Panc1 (cell line): ENCODE data around the gene ZSCAN25. TPM values are rescaled to one million over a fixed set of nuclear protein-coding genes. Genes with fewer than 3 reads are reported as not detected.

Experiments
- ATAC-seq: fragments of 200-7000 bp; cut with Tn5 transposase; 2 replicates; pipeline ENCODE4 v1.9.1; 2020; ENCODE audit warnings: mild to moderate bottlenecking, moderate library complexity
- BruUV-seq: library from RNA; stranded (reverse); fragments of 400-500 nt; replicated peaks from 2 replicates; lab custom pipeline; 2021; lab: Mats Ljungman, UMichigan
- CTCF ChIA-PET: fragments of 300-600 bp; sonication (Branson Sonifier 250); formaldehyde crosslinking; loops from one replicate; lab custom pipeline; 2022; ENCODE audit warnings: antibody characterized with exemption; lab: Charles Lee
- POLR2A ChIA-PET: fragments of 300-600 bp; sonication (Branson Sonifier 250); formaldehyde crosslinking; loops from one replicate; lab custom pipeline; 2022; ENCODE audit warnings: antibody characterized with exemption; lab: Charles Lee
- DNase-seq: peaks from one replicate; pipeline ENCODE4 v3.0.0-alpha.2; 2010; ENCODE audit warnings: low read depth, low spot score
- H3K27ac ChIP-seq: 2 replicates; pipeline ENCODE4 v1.5.1; 2011; ENCODE audit warnings: mild to moderate bottlenecking, low read length, inconsistent platforms
- H3K27me3 ChIP-seq: fragments of 200-500 bp; sonication (Bioruptor generic); 2 replicates; pipeline ENCODE4 v1.6.0; 2014; ENCODE audit warnings: low read length, inconsistent platforms; ENCODE audit not compliant: control insufficient read depth, insufficient read depth
- H3K36me3 ChIP-seq: fragments of 200-500 bp; sonication (Bioruptor generic); 2 replicates; pipeline ENCODE4 v1.5.1; 2014; ENCODE audit warnings: inconsistent platforms, mild to moderate bottlenecking, low read length, moderate library complexity; ENCODE audit not compliant: control insufficient read depth, insufficient read depth
- H3K4me1 ChIP-seq: 2 replicates; pipeline ENCODE4 v1.5.1; 2011; ENCODE audit warnings: inconsistent platforms, mild to moderate bottlenecking, low read length, moderate library complexity; ENCODE audit not compliant: control insufficient read depth, insufficient read depth
- H3K4me3 ChIP-seq, 2 experiments: 2 replicates each; pipeline ENCODE4 v1.5.1; 2011 to 2012; ENCODE audit warnings: low read depth in 2 of 2, low read length in 2 of 2, mild to moderate bottlenecking in 2 of 2, inconsistent platforms in 1 of 2, moderate library complexity in 1 of 2
- H3K9me3 ChIP-seq: fragments of 200-500 bp; sonication (Bioruptor generic); 2 replicates; pipeline ENCODE4 v1.5.1; 2014; ENCODE audit warnings: low read depth, mild to moderate bottlenecking, inconsistent platforms, low read length, moderate library complexity; ENCODE audit not compliant: control insufficient read depth, insufficient read depth
- POLR2AphosphoS5 ChIP-seq: IDR thresholded peaks from 2 replicates; pipeline ENCODE4 v1.6.1; 2012; ENCODE audit warnings: mild to moderate bottlenecking, low read depth, low read length, moderate library complexity
- SIN3A ChIP-seq: IDR thresholded peaks from 2 replicates; pipeline ENCODE4 v1.6.1; 2012; ENCODE audit warnings: low read depth, mild to moderate bottlenecking, low read length, moderate library complexity, borderline replicate concordance; ENCODE audit not compliant: insufficient read depth
- TCF7L2 ChIP-seq: IDR thresholded peaks from 2 replicates; pipeline ENCODE4 v1.6.1; 2011; ENCODE audit warnings: mild to moderate bottlenecking, low read depth, low read length, inconsistent platforms
- in situ Hi-C: cut with HindIII; loops from 2 replicates; pipeline ENCODE4 v1.10.0; 2016; ENCODE audit warnings: low sequenced_read_pairs, low pct_unique_long_range_greater_than_20kb
- intact Hi-C: fragments of 100-400 bp; cut with micrococcal nuclease; formaldehyde crosslinking; loops from one replicate; pipeline ENCODE4 v1.10.0; 2022; ENCODE audit not compliant: unreplicated experiment
- total RNA-seq: library from RNA; stranded (reverse); gene quantifications from one replicate; pipeline ENCODE4 v1.2.1, GENCODE V29; 2021; ENCODE audit not compliant: unreplicated experiment
- TF ChIP-seq, protein P1 (sequence below): fragments of 450-650 bp; IDR thresholded peaks from 2 replicates; pipeline ENCODE4 v1.5.1; 2017; ENCODE audit warnings: mild to moderate bottlenecking
- TF ChIP-seq, protein P2 (sequence below), 2 experiments: IDR thresholded peaks; 2 replicates each; pipeline ENCODE4 v1.6.1; 2011 to 2012; ENCODE audit warnings: low read depth in 2 of 2, control low read depth in 1 of 2, low read length in 1 of 2, mild to moderate bottlenecking in 1 of 2, moderate library complexity in 1 of 2; ENCODE audit not compliant: insufficient read depth in 1 of 2

The ZSCAN25 gene
- total RNA-seq, 1 experiment from 2014 or later, result 14.8 TPM

DNA sequence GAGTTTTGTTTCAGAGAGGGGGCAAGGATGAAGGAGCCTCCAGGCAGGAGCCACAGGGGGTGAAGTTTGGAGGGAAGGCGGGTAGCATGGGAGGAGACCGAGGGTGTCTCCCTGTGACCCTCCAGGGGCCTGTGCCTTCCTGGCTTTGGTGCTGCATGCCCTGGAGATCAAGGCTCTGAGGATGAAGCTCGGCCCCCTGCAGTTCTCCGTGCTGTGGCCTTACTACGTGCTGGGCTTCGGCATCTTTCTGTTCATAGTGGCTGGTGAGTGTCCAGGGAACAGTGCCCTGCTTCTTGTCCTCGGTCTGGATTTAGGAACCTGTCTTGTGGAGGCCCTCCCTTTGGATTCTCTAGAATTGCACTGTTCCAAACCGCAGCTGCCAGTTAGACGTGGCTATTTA, 9.2 kb upstream of the ZSCAN25 start:
- no peak overlapping the region for H3K27ac ChIP-seq
- H3K36me3 ChIP-seq, result no peaks in the 10 kb centered on the region
- no peak overlapping the region for H3K4me3 ChIP-seq
- BruUV-seq, result no TSS peak
- TF ChIP-seq, protein P1, sequence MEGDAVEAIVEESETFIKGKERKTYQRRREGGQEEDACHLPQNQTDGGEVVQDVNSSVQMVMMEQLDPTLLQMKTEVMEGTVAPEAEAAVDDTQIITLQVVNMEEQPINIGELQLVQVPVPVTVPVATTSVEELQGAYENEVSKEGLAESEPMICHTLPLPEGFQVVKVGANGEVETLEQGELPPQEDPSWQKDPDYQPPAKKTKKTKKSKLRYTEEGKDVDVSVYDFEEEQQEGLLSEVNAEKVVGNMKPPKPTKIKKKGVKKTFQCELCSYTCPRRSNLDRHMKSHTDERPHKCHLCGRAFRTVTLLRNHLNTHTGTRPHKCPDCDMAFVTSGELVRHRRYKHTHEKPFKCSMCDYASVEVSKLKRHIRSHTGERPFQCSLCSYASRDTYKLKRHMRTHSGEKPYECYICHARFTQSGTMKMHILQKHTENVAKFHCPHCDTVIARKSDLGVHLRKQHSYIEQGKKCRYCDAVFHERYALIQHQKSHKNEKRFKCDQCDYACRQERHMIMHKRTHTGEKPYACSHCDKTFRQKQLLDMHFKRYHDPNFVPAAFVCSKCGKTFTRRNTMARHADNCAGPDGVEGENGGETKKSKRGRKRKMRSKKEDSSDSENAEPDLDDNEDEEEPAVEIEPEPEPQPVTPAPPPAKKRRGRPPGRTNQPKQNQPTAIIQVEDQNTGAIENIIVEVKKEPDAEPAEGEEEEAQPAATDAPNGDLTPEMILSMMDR, result no peak
- TF ChIP-seq, protein P2, sequence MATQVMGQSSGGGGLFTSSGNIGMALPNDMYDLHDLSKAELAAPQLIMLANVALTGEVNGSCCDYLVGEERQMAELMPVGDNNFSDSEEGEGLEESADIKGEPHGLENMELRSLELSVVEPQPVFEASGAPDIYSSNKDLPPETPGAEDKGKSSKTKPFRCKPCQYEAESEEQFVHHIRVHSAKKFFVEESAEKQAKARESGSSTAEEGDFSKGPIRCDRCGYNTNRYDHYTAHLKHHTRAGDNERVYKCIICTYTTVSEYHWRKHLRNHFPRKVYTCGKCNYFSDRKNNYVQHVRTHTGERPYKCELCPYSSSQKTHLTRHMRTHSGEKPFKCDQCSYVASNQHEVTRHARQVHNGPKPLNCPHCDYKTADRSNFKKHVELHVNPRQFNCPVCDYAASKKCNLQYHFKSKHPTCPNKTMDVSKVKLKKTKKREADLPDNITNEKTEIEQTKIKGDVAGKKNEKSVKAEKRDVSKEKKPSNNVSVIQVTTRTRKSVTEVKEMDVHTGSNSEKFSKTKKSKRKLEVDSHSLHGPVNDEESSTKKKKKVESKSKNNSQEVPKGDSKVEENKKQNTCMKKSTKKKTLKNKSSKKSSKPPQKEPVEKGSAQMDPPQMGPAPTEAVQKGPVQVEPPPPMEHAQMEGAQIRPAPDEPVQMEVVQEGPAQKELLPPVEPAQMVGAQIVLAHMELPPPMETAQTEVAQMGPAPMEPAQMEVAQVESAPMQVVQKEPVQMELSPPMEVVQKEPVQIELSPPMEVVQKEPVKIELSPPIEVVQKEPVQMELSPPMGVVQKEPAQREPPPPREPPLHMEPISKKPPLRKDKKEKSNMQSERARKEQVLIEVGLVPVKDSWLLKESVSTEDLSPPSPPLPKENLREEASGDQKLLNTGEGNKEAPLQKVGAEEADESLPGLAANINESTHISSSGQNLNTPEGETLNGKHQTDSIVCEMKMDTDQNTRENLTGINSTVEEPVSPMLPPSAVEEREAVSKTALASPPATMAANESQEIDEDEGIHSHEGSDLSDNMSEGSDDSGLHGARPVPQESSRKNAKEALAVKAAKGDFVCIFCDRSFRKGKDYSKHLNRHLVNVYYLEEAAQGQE (IDR thresholded peaks at IDR 0.05; ENCODE audit: insufficient read depth in 1 of 2, low read depth in 2 of 2, low read length in 1 of 2), result no peak
- TF ChIP-seq TCF7L2 (no peak), SIN3A (no peak), POLR2AphosphoS5 (no peak)
- CTCF ChIA-PET, result no interaction called here
- ATAC-seq (0 out of 2 replicates have a peak, but pooled peaks have one; percentile 29), DNase-seq (no peak)
- H3K4me1 ChIP-seq, result no peaks in the 10 kb centered on the region
- H3K9me3 ChIP-seq, result no peaks in the 10 kb centered on the region
- POLR2A ChIA-PET, result interaction anchor here (0.6 kb wide), 1 partner anchor 26 kb away, joined by 4 read pairs; no protein-coding TSS in a partner anchor
- intact Hi-C loops (no loop called here), in situ Hi-C loops (no loop called here)
- no peaks in the 10 kb centered on the region for H3K27me3 ChIP-seq

DNA sequence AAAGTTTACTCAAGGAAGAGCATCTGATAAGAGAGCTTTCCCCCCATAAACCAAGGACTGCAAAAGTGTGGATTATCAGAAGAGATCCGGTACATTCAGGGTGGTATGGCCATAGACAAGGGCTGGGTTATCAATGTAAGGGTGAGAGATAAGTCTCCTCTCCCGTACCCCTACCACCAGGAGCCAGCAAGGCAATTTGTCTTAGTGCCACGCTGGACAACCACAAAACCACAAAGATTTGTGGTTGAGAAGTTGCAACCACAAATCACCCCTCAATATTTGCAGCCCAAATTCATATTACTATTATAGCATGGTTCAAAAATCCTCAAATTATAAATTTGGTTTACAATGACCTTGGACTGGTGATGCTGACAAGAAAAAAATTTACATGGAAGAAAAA, 2.3 kb upstream of the ZSCAN25 start:
- no peak for ATAC-seq
- intact Hi-C loops, result no loop called here
- CTCF ChIA-PET, result no interaction called here
- BruUV-seq, result no TSS peak
- POLR2A ChIA-PET, result no interaction called here
- Histone ChIP-seq H3K27ac (no peak overlapping the region), H3K27me3 (no peaks in the 10 kb centered on the region; the same call in 1 of the 2 replicates), H3K4me3 (no peak overlapping the region), H3K36me3 (peaks cover 2% of the 10 kb centered on the region; the same call in 1 of the 2 replicates), H3K4me1 (peaks cover 12% of the 10 kb centered on the region), H3K9me3 (no peaks in the 10 kb centered on the region)
- TF ChIP-seq TCF7L2 (no peak), SIN3A (no peak), POLR2AphosphoS5 (no peak)
- DNase-seq, result no peak
- in situ Hi-C loops, result no loop called here

DNA sequence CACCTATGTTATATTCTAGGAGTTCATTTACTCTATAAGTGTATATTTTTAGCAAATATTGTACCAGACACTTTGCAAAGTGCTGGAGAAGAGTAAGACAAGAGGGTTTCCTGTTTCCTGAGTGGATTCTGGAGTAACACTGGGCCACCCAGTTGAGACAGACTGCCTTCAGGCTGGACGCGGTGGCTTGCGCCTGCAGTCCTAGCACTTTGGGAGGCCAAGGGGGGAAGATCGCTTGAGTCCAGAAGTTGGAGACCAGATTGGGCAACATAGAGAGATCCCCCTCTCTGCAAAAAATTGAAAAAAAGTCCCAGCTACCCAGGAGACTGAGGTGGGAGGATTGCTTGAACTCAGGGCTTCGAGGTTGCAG, 772 bp upstream of the ZSCAN25 start:
- Histone ChIP-seq H3K4me1 (peaks cover 12% of the 10 kb centered on the region), H3K27me3 (no peaks in the 10 kb centered on the region; the same call in 1 of the 2 replicates), H3K9me3 (no peaks in the 10 kb centered on the region), H3K36me3 (peaks cover 6% of the 10 kb centered on the region), H3K4me3 (peak overlapping the region; percentile 92 to 95), H3K27ac (no peak overlapping the region; the same call in 1 of the 2 replicates)
- in situ Hi-C loops (no loop called here), intact Hi-C loops (no loop called here)
- no peak; the same call in 1 of the 2 replicates for ATAC-seq
- POLR2A ChIA-PET, result no interaction called here
- DNase-seq, result no peak
- CTCF ChIA-PET, result no interaction called here
- BruUV-seq, result no TSS peak
- no peak for TF ChIP-seq POLR2AphosphoS5
